Astrocyte of the cerebellum (primary cell): ENCODE results near the gene STAG1.
"Not testable (repeated sequence)": the region's sequence is repeated elsewhere in the genome, so short reads cannot be mapped to it uniquely, and the experiment has no call there.

Experiments
- DNase-seq: peaks from one replicate; pipeline ENCODE4 v3.0.0-alpha.2; 2011; ENCODE audit warnings: low read depth
- H3K4me3 ChIP-seq: 2 replicates; pipeline ENCODE4 v1.5.1; 2011; ENCODE audit warnings: mild to moderate bottlenecking, low read depth, low read length, moderate library complexity
- in situ Hi-C: cut with HindIII; loops from 2 replicates; pipeline ENCODE4 v1.10.0; 2017; ENCODE audit warnings: low sequenced_read_pairs
- TF ChIP-seq, protein P1 (sequence below): IDR thresholded peaks from 2 replicates; pipeline ENCODE4 v1.5.1; 2012; ENCODE audit warnings: low read length, low read depth, moderate library complexity, mild to moderate bottlenecking; ENCODE audit errors: missing control alignments

The STAG1 gene

DNA sequence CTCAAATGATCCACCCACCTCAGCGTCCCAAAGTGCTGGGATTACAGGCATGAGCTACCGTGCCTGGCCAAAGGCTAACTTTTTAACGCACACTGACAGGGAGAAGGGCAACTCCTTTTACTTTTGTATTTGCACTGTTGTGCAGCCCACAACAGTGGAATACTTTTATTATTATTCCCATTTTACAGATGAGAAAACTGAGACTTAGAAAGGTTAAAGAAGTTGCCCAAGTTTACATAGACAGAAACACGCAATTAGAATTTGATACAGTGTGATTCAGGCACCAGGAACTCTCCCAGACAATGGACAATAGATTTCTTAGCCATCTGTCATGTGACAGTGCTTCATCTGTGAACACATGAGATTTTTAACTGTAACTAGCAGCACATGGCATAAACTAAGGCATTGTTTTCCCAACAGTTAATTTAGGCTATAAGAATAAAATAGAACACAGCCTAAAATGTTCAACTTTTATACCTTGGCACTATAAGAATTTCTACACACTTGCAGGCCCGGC, 18.8 kb downstream of the STAG1 start:
- no peak for DNase-seq
- TF ChIP-seq, protein P1, sequence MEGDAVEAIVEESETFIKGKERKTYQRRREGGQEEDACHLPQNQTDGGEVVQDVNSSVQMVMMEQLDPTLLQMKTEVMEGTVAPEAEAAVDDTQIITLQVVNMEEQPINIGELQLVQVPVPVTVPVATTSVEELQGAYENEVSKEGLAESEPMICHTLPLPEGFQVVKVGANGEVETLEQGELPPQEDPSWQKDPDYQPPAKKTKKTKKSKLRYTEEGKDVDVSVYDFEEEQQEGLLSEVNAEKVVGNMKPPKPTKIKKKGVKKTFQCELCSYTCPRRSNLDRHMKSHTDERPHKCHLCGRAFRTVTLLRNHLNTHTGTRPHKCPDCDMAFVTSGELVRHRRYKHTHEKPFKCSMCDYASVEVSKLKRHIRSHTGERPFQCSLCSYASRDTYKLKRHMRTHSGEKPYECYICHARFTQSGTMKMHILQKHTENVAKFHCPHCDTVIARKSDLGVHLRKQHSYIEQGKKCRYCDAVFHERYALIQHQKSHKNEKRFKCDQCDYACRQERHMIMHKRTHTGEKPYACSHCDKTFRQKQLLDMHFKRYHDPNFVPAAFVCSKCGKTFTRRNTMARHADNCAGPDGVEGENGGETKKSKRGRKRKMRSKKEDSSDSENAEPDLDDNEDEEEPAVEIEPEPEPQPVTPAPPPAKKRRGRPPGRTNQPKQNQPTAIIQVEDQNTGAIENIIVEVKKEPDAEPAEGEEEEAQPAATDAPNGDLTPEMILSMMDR: no peak
- in situ Hi-C loops: no loop called here
- H3K4me3 ChIP-seq: no peak overlapping the region

DNA sequence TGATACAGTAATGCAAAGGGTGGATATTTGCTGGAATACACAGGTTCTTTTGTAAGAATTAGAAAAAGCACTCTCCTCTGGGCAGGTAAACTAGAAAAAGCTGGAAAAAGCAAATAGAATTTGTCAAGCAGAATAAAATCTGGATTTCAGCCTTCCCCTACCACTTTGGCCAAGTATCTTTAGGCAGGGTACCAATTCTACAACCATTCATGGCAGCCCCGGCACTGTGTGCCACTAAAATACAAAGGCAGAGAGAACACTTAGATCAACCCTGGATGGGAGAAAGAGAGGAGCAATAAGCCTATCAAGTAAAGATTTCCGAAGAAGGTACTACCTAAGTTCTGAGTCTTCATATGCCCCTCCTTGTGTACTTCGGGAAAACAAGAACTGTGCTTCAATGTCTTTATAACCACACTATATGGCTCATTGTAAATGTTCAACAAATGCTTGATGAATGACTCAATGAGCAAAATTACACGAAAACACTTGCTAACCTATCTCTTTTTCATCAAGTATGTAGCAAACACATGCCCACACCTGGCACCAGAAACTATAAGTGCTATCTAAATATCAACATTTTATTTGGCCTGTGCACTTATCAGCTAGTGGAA, 20.8 kb downstream of the STAG1 start:
- in situ Hi-C loops: no loop called here
- no peak for DNase-seq
- no peak overlapping the region for H3K4me3 ChIP-seq
- TF ChIP-seq, protein P1: no peak

DNA sequence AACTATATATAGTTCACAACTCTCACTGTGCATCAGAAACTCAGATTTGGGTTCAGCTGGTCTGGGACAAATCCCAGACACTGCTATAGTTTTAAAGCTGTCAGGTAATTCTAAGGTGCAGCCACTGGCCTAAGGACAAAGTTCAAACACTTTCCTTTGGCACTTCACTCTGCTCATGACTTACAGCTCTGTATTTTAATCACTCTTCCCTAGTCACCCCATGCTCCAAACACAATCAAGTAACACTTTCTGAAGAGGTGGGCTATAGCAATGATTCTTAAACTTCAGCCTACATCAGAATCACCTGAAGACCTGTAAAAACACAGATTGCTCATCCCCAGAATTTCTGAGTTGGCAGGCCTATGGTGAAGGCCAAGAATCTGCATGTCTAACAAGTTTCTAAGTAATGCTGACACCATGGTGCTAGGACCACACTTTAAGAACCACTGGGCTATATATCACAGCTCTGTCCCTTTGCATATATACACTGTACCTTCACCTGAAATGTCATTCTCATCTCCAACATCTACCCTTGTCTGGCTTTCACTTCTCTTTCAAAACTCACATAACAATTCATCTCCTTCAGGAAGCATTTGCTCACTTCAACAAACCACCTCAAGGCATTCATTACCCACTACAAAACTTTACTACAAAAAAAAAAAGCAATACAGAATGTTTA, 21.4 kb downstream of the STAG1 start:
- TF ChIP-seq, protein P1: no peak
- no peak overlapping the region for H3K4me3 ChIP-seq
- in situ Hi-C loops: no loop called here
- no peak for DNase-seq

DNA sequence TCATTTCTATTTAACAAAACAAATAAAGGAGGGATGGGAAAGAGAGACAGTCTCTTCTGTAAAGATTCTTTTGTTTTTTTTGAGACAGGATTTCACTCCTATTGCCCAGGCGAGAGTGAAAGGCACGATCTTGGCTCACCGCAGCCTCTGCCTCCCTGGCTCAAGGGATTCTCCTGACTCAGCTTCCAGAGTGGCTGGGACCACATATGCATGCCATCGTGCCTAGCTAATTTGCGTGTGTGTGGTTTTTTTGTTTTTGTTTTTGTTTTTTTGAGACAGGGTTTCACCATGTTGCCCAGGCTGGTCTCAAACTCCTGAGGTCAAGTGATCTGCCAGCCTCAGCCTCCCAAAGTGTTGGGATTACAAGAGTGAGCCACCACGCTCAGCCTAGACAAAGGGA, 23.3 kb downstream of the STAG1 start:
- in situ Hi-C loops: no loop called here
- DNase-seq: peak; percentile 69
- TF ChIP-seq, protein P1: no peak
- peak overlapping the region; percentile 15 for H3K4me3 ChIP-seq

DNA sequence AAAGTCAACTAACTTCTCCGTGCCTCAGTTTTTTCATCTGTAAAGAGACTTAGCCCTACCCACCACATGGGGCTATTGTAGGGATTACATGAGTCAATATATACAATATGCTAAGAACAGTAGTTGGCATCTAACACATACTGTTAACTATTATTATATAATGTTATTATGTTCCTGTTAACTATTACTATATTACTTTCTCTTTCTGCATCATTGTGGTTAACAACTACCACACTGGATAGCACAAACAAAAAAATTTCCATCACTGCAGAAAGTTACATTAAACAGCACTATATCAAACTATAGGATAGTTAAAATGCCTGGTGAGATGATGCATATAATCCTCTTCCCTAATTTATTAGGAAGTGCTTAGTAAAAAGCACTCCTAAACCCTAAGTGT, 23.7 kb downstream of the STAG1 start:
- no peak for DNase-seq
- in situ Hi-C loops: no loop called here
- TF ChIP-seq, protein P1: no peak
- H3K4me3 ChIP-seq: no peak overlapping the region

DNA sequence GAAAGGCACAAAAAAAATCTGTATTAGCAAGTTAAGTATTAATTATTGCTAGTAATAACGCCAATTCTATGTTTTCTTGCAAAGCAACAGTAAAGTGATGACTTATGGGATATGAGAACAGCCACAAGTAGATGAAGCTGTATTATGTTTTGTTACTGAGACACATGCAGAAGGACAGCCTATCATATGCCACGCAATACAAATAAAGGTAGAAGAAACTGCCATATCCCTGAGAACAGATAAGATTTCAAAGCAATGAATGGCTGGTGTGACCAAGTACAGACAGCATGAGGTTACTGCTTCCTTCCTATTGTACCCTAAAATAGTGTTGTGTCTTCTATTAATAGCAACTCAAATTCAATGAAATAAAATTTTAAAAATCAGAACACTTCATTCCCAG, 26.7 kb downstream of the STAG1 start:
- in situ Hi-C loops: no loop called here
- DNase-seq: no peak
- TF ChIP-seq, protein P1: no peak
- H3K4me3 ChIP-seq: no peak overlapping the region

DNA sequence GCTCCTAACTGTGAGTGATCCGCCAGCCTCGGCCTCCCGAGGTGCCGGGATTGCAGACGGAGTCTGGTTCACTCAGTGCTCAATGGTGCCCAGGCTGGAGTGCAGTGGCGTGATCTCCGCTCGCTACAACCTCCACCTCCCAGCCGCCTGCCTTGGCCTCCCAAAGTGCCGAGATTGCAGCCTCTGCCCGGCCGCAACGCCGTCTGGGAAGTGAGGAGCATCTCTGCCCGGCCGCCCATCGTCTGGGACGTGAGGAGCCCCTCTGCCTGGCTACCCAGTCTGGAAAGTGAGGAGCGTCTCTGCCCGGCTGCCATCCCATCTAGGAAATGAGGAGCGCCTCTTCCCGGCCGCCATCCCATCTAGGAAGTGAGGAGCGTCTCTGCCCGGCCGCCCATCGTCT, 29.3 kb downstream of the STAG1 start:
- DNase-seq, H3K4me3 ChIP-seq, in situ Hi-C loops: not testable (repeated sequence)

DNA sequence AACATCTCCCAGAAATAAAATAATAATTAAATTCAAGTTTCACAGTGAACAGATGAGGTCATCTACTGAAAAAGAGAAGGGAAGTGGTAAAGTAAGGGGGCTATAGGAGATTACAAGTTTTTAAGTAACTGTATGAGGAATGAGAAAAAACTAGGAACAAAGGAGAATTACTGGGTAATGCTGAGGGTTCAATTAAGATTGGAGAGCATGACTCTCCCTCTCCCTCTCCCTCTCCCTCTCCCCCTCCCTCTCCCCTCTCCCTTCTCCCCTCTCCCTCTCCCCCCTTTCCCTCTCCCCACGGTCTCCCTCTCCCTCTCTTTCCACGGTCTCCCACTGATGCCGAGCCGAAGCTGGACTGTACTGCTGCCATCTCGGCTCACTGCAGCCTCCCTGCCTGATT, 29.8 kb downstream of the STAG1 start:
- DNase-seq, H3K4me3 ChIP-seq, in situ Hi-C loops: not testable (repeated sequence)
